Right atrium auricular region (tissue), 2 donors: Measurements from ENCODE around the gene GAGE12E. TPM values are rescaled to one million over a fixed set of nuclear protein-coding genes. Genes with fewer than 3 reads are reported as not detected.
"Not testable (repeated sequence)": the region's sequence is repeated elsewhere in the genome, so short reads cannot be mapped to it uniquely, and the experiment has no call there.

Source experiments
- DNase-seq: peaks from one replicate; pipeline ENCODE4 v3.0.0-alpha.2; 2019; ENCODE audit warnings: low spot score
- H3K27ac ChIP-seq, 2 donors: fragments of 200-600 bp; sonication (generic); 1 replicate in 1 of 2; 2 replicates in 1 of 2; pipeline ENCODE4 v1.5.1; 2016 to 2019
- H3K27me3 ChIP-seq, 2 donors: fragments of 200-600 bp; sonication (generic); one replicate each; pipeline versions ENCODE4 v1.5.1 to v1.6.0; 2017 to 2019
- H3K36me3 ChIP-seq: fragments of 200-600 bp; sonication (generic); one replicate; pipeline ENCODE4 v1.5.1; 2016
- H3K4me1 ChIP-seq, 2 donors: fragments of 200-600 bp; sonication (generic); one replicate each; pipeline versions ENCODE4 v1.5.1 to v1.6.0; 2017 to 2019
- H3K4me3 ChIP-seq, 2 donors: fragments of 200-600 bp; sonication (generic); 1 replicate in 1 of 2; 2 replicates in 1 of 2; pipeline ENCODE4 v1.5.1; 2017 to 2019; ENCODE audit warnings: mild to moderate bottlenecking in 1 of 2, moderate library complexity in 1 of 2
- H3K9me3 ChIP-seq, 2 donors: fragments of 200-600 bp; sonication (generic); one replicate each; pipeline ENCODE4 v1.5.1; 2019
- total RNA-seq, 2 donors: library from RNA; depleted of rRNA; stranded (reverse); fragments of >200 nt; gene quantifications; one replicate each; pipeline ENCODE4 v1.1.0, GENCODE V29; 2016

Gene GAGE12E, protein sequence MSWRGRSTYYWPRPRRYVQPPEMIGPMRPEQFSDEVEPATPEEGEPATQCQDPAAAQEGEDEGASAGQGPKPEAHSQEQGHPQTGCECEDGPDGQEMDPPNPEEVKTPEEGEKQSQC
- not detected for total RNA-seq

DNA sequence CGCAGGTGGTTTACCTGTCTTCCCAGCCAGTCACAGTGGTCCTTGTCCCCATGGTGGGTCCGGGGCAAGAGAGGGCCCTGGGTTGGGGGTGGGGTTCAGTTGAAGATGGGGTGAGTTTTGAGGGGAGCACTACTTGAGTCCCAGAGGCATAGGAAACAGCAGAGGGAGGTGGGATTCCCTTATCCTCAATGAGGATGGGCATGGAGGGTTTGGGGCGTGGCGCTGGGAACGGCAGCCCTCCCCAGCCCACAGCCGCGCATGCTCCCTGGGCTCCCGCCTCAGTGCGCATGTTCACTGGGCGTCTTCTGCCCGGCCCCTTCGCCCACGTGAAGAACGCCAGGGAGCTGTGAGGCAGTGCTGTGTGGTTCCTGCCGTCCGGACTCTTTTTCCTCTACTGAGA, at the start of gene GAGE12E:
Gene GAGE12E, plus strand, starts transcription at position 301 of the 400 bp plus-strand sequence. CDS start 1,155 bp downstream, outside the sequence.
- not testable (repeated sequence) for H3K36me3 ChIP-seq, DNase-seq, H3K27ac ChIP-seq, H3K4me3 ChIP-seq, H3K27me3 ChIP-seq, H3K9me3 ChIP-seq, H3K4me1 ChIP-seq

DNA sequence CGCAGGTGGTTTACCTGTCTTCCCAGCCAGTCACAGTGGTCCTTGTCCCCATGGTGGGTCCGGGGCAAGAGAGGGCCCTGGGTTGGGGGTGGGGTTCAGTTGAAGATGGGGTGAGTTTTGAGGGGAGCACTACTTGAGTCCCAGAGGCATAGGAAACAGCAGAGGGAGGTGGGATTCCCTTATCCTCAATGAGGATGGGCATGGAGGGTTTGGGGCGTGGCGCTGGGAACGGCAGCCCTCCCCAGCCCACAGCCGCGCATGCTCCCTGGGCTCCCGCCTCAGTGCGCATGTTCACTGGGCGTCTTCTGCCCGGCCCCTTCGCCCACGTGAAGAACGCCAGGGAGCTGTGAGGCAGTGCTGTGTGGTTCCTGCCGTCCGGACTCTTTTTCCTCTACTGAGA, 19.2 kb upstream of the GAGE12E start, which contains the start of gene GAGE12C:
Gene GAGE12C, plus strand, starts transcription at position 301 of the 400 bp plus-strand sequence. CDS start 1,155 bp downstream, outside the sequence.
- DNase-seq, H3K9me3 ChIP-seq, H3K27ac ChIP-seq, H3K36me3 ChIP-seq, H3K27me3 ChIP-seq, H3K4me1 ChIP-seq, H3K4me3 ChIP-seq: not testable (repeated sequence)

DNA sequence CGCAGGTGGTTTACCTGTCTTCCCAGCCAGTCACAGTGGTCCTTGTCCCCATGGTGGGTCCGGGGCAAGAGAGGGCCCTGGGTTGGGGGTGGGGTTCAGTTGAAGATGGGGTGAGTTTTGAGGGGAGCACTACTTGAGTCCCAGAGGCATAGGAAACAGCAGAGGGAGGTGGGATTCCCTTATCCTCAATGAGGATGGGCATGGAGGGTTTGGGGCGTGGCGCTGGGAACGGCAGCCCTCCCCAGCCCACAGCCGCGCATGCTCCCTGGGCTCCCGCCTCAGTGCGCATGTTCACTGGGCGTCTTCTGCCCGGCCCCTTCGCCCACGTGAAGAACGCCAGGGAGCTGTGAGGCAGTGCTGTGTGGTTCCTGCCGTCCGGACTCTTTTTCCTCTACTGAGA, 9.7 kb upstream of the GAGE12E start, which contains the start of gene GAGE12D:
Gene GAGE12D, plus strand, starts transcription at position 301 of the 400 bp plus-strand sequence. CDS start 1,155 bp downstream, outside the sequence.
- H3K36me3 ChIP-seq, H3K4me1 ChIP-seq, DNase-seq, H3K9me3 ChIP-seq, H3K4me3 ChIP-seq, H3K27ac ChIP-seq, H3K27me3 ChIP-seq: not testable (repeated sequence)

DNA sequence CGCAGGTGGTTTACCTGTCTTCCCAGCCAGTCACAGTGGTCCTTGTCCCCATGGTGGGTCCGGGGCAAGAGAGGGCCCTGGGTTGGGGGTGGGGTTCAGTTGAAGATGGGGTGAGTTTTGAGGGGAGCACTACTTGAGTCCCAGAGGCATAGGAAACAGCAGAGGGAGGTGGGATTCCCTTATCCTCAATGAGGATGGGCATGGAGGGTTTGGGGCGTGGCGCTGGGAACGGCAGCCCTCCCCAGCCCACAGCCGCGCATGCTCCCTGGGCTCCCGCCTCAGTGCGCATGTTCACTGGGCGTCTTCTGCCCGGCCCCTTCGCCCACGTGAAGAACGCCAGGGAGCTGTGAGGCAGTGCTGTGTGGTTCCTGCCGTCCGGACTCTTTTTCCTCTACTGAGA, 9.5 kb downstream of the GAGE12E start, which contains the start of gene GAGE12F:
Gene GAGE12F, plus strand, starts transcription at position 301 of the 400 bp plus-strand sequence. CDS start 1,155 bp downstream, outside the sequence.
- H3K9me3 ChIP-seq, H3K27me3 ChIP-seq, H3K4me1 ChIP-seq, DNase-seq, H3K4me3 ChIP-seq, H3K36me3 ChIP-seq, H3K27ac ChIP-seq: not testable (repeated sequence)

DNA sequence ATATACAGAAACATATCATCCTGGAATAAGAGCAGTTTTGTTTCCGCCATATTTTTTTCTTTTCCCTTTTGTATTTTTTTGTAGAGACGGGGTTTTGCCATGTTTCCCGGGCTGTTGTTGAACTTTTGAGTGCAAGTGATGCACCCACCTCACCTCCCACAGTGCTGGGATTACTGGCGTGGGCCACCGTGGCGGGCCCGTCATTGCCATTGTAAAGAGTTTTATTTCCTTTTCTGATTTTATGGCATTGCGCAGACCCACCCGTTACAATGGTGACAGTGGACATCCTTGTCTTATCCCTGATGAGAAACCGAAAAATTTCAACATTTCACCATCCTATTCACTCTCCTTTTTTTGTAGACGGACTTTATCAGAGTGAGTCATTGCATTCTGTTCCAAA, 17.6 kb downstream of the GAGE12E start:
- not testable (repeated sequence) for H3K4me3 ChIP-seq, DNase-seq, H3K27me3 ChIP-seq, H3K27ac ChIP-seq, H3K36me3 ChIP-seq, H3K9me3 ChIP-seq, H3K4me1 ChIP-seq

DNA sequence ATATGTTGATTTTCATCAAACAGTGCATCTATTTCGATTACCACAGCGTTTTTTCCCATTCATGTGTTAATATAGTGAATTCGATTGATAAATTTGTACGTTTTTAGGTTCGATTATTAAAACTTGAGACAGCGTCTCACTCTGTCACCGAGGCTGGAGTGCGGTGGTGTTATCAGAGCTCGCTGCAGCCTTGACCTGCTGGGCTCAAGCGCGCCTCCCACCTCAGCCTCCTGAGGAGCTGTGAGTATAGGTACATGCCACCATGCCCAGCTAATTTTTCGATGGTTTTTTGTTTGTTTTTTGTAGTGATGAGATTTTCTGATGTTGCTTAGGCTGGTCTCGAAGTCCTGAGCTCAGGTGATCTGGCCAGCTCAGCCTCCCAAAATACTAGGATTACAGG, 18.1 kb downstream of the GAGE12E start:
- H3K27me3 ChIP-seq, H3K4me3 ChIP-seq, H3K36me3 ChIP-seq: not testable (repeated sequence)

DNA sequence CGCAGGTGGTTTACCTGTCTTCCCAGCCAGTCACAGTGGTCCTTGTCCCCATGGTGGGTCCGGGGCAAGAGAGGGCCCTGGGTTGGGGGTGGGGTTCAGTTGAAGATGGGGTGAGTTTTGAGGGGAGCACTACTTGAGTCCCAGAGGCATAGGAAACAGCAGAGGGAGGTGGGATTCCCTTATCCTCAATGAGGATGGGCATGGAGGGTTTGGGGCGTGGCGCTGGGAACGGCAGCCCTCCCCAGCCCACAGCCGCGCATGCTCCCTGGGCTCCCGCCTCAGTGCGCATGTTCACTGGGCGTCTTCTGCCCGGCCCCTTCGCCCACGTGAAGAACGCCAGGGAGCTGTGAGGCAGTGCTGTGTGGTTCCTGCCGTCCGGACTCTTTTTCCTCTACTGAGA, 19.0 kb downstream of the GAGE12E start, which contains the start of gene GAGE12G:
Gene GAGE12G, plus strand, starts transcription at position 301 of the 400 bp plus-strand sequence. CDS start 1,155 bp downstream, outside the sequence.
- not testable (repeated sequence) for H3K9me3 ChIP-seq, H3K36me3 ChIP-seq, H3K4me1 ChIP-seq, DNase-seq, H3K27me3 ChIP-seq, H3K4me3 ChIP-seq, H3K27ac ChIP-seq

More for the DNA sequence above, 18.1 kb downstream of the GAGE12E start:
- not testable (repeated sequence) for DNase-seq, H3K27ac ChIP-seq, H3K9me3 ChIP-seq, H3K4me1 ChIP-seq

DNA sequence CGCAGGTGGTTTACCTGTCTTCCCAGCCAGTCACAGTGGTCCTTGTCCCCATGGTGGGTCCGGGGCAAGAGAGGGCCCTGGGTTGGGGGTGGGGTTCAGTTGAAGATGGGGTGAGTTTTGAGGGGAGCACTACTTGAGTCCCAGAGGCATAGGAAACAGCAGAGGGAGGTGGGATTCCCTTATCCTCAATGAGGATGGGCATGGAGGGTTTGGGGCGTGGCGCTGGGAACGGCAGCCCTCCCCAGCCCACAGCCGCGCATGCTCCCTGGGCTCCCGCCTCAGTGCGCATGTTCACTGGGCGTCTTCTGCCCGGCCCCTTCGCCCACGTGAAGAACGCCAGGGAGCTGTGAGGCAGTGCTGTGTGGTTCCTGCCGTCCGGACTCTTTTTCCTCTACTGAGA, 28.6 kb downstream of the GAGE12E start, which contains the start of gene GAGE12H:
Gene GAGE12H, plus strand, starts transcription at position 301 of the 400 bp plus-strand sequence. CDS start 1,155 bp downstream, outside the sequence.
- DNase-seq, H3K4me1 ChIP-seq, H3K4me3 ChIP-seq, H3K27ac ChIP-seq, H3K9me3 ChIP-seq, H3K27me3 ChIP-seq, H3K36me3 ChIP-seq: not testable (repeated sequence)

DNA sequence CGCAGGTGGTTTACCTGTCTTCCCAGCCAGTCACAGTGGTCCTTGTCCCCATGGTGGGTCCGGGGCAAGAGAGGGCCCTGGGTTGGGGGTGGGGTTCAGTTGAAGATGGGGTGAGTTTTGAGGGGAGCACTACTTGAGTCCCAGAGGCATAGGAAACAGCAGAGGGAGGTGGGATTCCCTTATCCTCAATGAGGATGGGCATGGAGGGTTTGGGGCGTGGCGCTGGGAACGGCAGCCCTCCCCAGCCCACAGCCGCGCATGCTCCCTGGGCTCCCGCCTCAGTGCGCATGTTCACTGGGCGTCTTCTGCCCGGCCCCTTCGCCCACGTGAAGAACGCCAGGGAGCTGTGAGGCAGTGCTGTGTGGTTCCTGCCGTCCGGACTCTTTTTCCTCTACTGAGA, 38.1 kb downstream of the GAGE12E start, which contains the start of gene GAGE2A:
Gene GAGE2A, plus strand, starts transcription at position 301 of the 400 bp plus-strand sequence. CDS start 1,155 bp downstream, outside the sequence.
- DNase-seq, H3K9me3 ChIP-seq: not testable (repeated sequence)

DNA sequence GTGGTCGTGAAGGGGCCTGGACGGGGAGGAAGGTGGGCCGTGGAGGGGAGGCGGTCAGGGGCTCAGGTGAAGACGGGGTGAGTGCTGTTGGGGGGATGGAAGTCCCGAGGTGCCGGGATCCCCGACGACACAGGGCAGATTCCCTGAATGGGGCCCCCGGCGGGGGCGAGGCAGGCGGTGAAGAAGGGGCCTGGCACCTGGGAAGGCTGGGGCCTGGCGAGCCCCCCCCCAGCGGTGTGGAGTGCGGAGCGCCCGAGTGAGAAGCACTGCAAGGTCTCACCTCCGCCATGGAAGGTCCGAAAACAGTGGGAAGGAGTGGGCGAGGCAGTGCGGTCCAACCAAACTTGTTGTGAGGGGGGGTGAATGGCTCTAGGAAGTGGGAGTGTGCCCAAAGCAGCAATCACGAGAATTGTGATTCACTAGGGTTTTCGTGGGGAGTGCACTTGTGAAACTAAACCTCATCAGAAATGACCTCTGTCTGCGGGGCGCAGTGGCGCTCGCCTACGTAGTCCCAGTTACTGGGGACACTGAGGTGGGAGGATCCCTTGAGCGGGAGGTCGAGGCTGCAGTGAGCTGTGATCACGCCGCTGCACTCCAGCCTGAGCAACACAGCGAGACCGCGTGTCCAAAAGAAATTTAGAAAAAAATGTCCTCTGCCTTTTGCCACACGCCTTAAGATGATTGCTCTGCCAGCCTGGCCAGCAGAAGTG, 38.8 kb downstream of the GAGE12E start:
- H3K36me3 ChIP-seq, H3K27me3 ChIP-seq, H3K27ac ChIP-seq, H3K4me1 ChIP-seq, H3K9me3 ChIP-seq, H3K4me3 ChIP-seq: not testable (repeated sequence)
- peak; percentile 62 for DNase-seq

More for the DNA sequence above, 38.1 kb downstream of the GAGE12E start, which contains the start of gene GAGE2A:
- H3K27ac ChIP-seq, H3K4me3 ChIP-seq, H3K27me3 ChIP-seq, H3K36me3 ChIP-seq, H3K4me1 ChIP-seq: not testable (repeated sequence)

DNA sequence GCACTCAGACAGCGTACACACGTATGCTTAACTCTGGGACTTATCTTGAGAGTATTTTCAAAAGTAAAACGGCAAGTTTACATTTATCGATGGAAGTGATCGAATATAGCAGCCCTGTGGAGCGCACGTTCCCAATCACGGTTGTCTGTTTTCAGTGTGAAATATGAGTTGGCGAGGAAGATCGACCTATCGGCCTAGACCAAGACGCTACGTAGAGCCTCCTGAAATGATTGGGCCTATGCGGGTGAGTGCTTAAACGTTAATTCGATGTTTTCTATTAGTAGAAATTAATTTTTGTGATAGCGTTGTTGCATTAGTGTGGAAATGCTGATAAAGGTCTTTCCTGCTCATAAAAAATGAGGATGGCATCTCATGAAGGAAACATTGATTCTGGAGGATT, 39.4 kb downstream of the GAGE12E start:
- not testable (repeated sequence) for DNase-seq, H3K4me3 ChIP-seq

DNA sequence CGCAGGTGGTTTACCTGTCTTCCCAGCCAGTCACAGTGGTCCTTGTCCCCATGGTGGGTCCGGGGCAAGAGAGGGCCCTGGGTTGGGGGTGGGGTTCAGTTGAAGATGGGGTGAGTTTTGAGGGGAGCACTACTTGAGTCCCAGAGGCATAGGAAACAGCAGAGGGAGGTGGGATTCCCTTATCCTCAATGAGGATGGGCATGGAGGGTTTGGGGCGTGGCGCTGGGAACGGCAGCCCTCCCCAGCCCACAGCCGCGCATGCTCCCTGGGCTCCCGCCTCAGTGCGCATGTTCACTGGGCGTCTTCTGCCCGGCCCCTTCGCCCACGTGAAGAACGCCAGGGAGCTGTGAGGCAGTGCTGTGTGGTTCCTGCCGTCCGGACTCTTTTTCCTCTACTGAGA, 47.6 kb downstream of the GAGE12E start, which contains the start of gene GAGE1:
Gene GAGE1, plus strand, starts transcription at position 301 of the 400 bp plus-strand sequence. CDS start 1,155 bp downstream, outside the sequence.
- not testable (repeated sequence) for H3K27me3 ChIP-seq, H3K9me3 ChIP-seq, H3K4me3 ChIP-seq, H3K36me3 ChIP-seq, H3K27ac ChIP-seq, H3K4me1 ChIP-seq, DNase-seq

More for the DNA sequence above, 39.4 kb downstream of the GAGE12E start:
- not testable (repeated sequence) for H3K27ac ChIP-seq, H3K27me3 ChIP-seq, H3K9me3 ChIP-seq, H3K4me1 ChIP-seq, H3K36me3 ChIP-seq
